WTC11 (cell line): ENCODE data around the gene PROX2. TPM values are rescaled to one million over a fixed set of nuclear protein-coding genes. Genes with fewer than 3 reads are reported as not detected.
A peak's percentile ranks its signal among the peaks of the same experiment; 100 is the strongest.

Experiments
- ATAC-seq: fragments of 200-7000 bp; cut with Tn5 transposase; 2 replicates; pipeline ENCODE4 v1.10.0; 2021; ENCODE audit warnings: mild to moderate bottlenecking, moderate library complexity
- CTCF ChIA-PET: fragments of 300-600 bp; sonication (Branson Sonifier 250); formaldehyde crosslinking; loops from one replicate; lab custom pipeline; 2021; ENCODE audit warnings: antibody characterized with exemption; lab: Charles Lee
- POLR2A ChIA-PET: fragments of 350-600 bp; sonication (Branson Sonifier 250); formaldehyde crosslinking; loops from one replicate; lab custom pipeline; 2021; ENCODE audit warnings: antibody characterized with exemption; lab: Charles Lee
- DNase-seq: peaks from one replicate; pipeline ENCODE4 v3.0.0; 2021; ENCODE audit warnings: low spot score
- H3K27ac Mint-ChIP-seq: 2 replicates; pipeline ENCODE4 v1.8.0; 2021; ENCODE audit warnings: mixed read lengths
- H3K27me3 Mint-ChIP-seq: 2 replicates; pipeline ENCODE4 v1.8.0; 2021; ENCODE audit warnings: low read depth, mild to moderate bottlenecking, moderate library complexity, mixed read lengths
- H3K36me3 Mint-ChIP-seq: 2 replicates; pipeline ENCODE4 v1.8.0; 2021; ENCODE audit warnings: mixed read lengths
- H3K4me1 Mint-ChIP-seq: 2 replicates; pipeline ENCODE4 v1.8.0; 2022; ENCODE audit warnings: mixed read lengths
- H3K4me3 Mint-ChIP-seq: 2 replicates; pipeline ENCODE4 v1.8.0; 2021; ENCODE audit warnings: mild to moderate bottlenecking, moderate library complexity, mixed read lengths
- H3K9me3 Mint-ChIP-seq: 2 replicates; pipeline ENCODE4 v1.8.0; 2021; ENCODE audit warnings: mixed read lengths
- CREM ChIP-seq: sonication (generic); formaldehyde crosslinking; IDR thresholded peaks from 2 replicates; pipeline ENCODE4 v1.8.1; 2022; ENCODE audit warnings: mild to moderate bottlenecking, missing genetic modification reagents, moderate library complexity
- EMX1 ChIP-seq: fragments of 250-450 bp; sonication (Bioruptor Pico); IDR thresholded peaks from 2 replicates; pipeline ENCODE4 v1.8.0; 2021; ENCODE audit warnings: mild to moderate bottlenecking
- ETV6 ChIP-seq: sonication (generic); formaldehyde crosslinking; IDR thresholded peaks from 2 replicates; pipeline ENCODE4 v1.8.1; 2022; ENCODE audit warnings: mild to moderate bottlenecking, missing genetic modification reagents
- FOXK1 ChIP-seq: sonication (generic); formaldehyde crosslinking; IDR thresholded peaks from 2 replicates; pipeline ENCODE4 v1.8.0; 2022; ENCODE audit warnings: mild to moderate bottlenecking, moderate library complexity, missing genetic modification reagents
- IRF2 ChIP-seq: sonication (generic); formaldehyde crosslinking; IDR thresholded peaks from 2 replicates; pipeline ENCODE4 v1.8.0; 2022; ENCODE audit warnings: low read depth, missing genetic modification reagents, borderline replicate concordance
- JAZF1 ChIP-seq: fragments of 250-450 bp; sonication (Bioruptor Pico); IDR thresholded peaks from 2 replicates; pipeline ENCODE4 v1.9.0; 2021; ENCODE audit warnings: moderate library complexity, mild to moderate bottlenecking, inconsistent platforms
- JUN ChIP-seq: sonication (generic); formaldehyde crosslinking; IDR thresholded peaks from 2 replicates; pipeline ENCODE4 v1.8.0; 2023; ENCODE audit warnings: mild to moderate bottlenecking, missing genetic modification reagents
- KAT7 ChIP-seq: sonication (generic); formaldehyde crosslinking; IDR thresholded peaks from 2 replicates; pipeline ENCODE4 v1.8.1; 2023; ENCODE audit warnings: missing genetic modification reagents, mild to moderate bottlenecking, borderline replicate concordance
- MYBL2 ChIP-seq: sonication (generic); formaldehyde crosslinking; IDR thresholded peaks from 2 replicates; pipeline ENCODE4 v1.8.1; 2023; ENCODE audit warnings: mild to moderate bottlenecking, moderate library complexity, missing genetic modification reagents
- NFATC4 ChIP-seq: fragments of 250-450 bp; sonication (Bioruptor Pico); IDR thresholded peaks from 2 replicates; pipeline ENCODE4 v1.9.0; 2021; ENCODE audit warnings: mild to moderate bottlenecking
- NFE2L1 ChIP-seq: sonication (generic); formaldehyde crosslinking; IDR thresholded peaks from 2 replicates; pipeline ENCODE4 v1.8.1; 2023; ENCODE audit warnings: missing genetic modification reagents
- NFYB ChIP-seq: sonication (generic); formaldehyde crosslinking; conservative IDR thresholded peaks from 2 replicates; pipeline ENCODE4 v1.8.0; 2022; ENCODE audit warnings: low read depth, missing genetic modification reagents
- NR2C2 ChIP-seq: sonication (generic); formaldehyde crosslinking; IDR thresholded peaks from 2 replicates; pipeline ENCODE4 v1.8.0; 2022; ENCODE audit warnings: mild to moderate bottlenecking, missing genetic modification reagents
- RORB ChIP-seq: fragments of 250-450 bp; sonication (Bioruptor Pico); IDR thresholded peaks from 2 replicates; pipeline ENCODE4 v1.9.0; 2021; ENCODE audit warnings: mild to moderate bottlenecking
- SMAD4 ChIP-seq: sonication (generic); formaldehyde crosslinking; IDR thresholded peaks from 2 replicates; pipeline ENCODE4 v1.8.0; 2022; ENCODE audit warnings: mild to moderate bottlenecking, missing genetic modification reagents
- TEAD1 ChIP-seq: sonication (generic); formaldehyde crosslinking; IDR thresholded peaks from 2 replicates; pipeline ENCODE4 v1.8.0; 2022; ENCODE audit warnings: mild to moderate bottlenecking, missing genetic modification reagents
- ZBTB21 ChIP-seq: sonication (generic); formaldehyde crosslinking; IDR thresholded peaks from 2 replicates; pipeline ENCODE4 v1.8.1; 2023; ENCODE audit warnings: mild to moderate bottlenecking, missing genetic modification reagents, borderline replicate concordance
- ZNF232 ChIP-seq: sonication (generic); formaldehyde crosslinking; IDR thresholded peaks from 2 replicates; pipeline ENCODE4 v1.8.0; 2022; ENCODE audit warnings: mild to moderate bottlenecking, missing genetic modification reagents
- total RNA-seq: library from RNA; stranded (reverse); gene quantifications from 3 replicates; pipeline ENCODE4 v1.2.3, GENCODE V29; 2021
- TF ChIP-seq, protein P1 (sequence below): sonication (generic); formaldehyde crosslinking; IDR thresholded peaks from 2 replicates; pipeline ENCODE4 v1.8.0; 2022; ENCODE audit warnings: mild to moderate bottlenecking, missing genetic modification reagents
- TF ChIP-seq, protein P2 (sequence below): sonication (generic); formaldehyde crosslinking; IDR thresholded peaks from 2 replicates; pipeline ENCODE4 v1.8.1; 2022; ENCODE audit warnings: low read depth, mild to moderate bottlenecking, moderate library complexity, missing genetic modification reagents, borderline replicate concordance
- TF ChIP-seq, protein P3 (sequence below): sonication (generic); formaldehyde crosslinking; IDR thresholded peaks from 2 replicates; pipeline ENCODE4 v1.8.1; 2022; ENCODE audit warnings: mild to moderate bottlenecking, missing genetic modification reagents, moderate library complexity, borderline replicate concordance
- TF ChIP-seq, protein P4 (sequence below): fragments of 250-450 bp; sonication (Bioruptor Pico); IDR thresholded peaks from 2 replicates; pipeline ENCODE4 v1.8.0; 2021; ENCODE audit warnings: mild to moderate bottlenecking
- TF ChIP-seq, protein P5 (sequence below): sonication (generic); formaldehyde crosslinking; IDR thresholded peaks from 2 replicates; pipeline ENCODE4 v1.8.0; 2022; ENCODE audit warnings: mild to moderate bottlenecking, missing genetic modification reagents
- TF ChIP-seq, protein P6 (sequence below): fragments of 250-450 bp; sonication (Bioruptor Pico); IDR thresholded peaks from 2 replicates; pipeline ENCODE4 v1.9.0; 2021; ENCODE audit warnings: mild to moderate bottlenecking
- TF ChIP-seq, protein P7 (sequence below): sonication (generic); formaldehyde crosslinking; IDR thresholded peaks from 2 replicates; pipeline ENCODE4 v1.8.1; 2023; ENCODE audit warnings: mild to moderate bottlenecking, moderate library complexity, missing genetic modification reagents

The PROX2 gene
- total RNA-seq, 1 experiment from 2014 or later: 0.04 TPM

DNA sequence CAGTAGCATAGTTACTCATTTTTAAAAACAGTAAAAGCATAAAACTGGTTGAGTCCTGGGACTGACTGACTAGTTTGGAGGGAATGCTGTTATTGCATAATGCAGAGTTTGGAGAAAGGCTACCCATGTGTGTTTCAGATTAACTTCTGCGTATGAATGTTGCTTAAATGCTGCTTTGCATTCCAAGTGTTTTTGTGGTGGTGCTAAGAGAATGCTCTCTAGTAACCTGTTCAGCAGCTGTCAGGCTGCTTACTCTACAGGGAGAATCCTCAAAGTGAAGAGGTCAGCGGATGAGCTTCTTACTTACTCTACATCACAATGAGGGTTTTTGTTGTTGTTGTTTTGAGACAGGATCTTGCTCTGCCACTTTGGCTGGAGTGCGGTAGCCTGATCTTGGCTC is 10.1 kb upstream of the PROX2 start:
- ATAC-seq: peak; percentile 69
- CTCF ChIA-PET: interaction anchor here (0.7 to 3.3 kb wide), 7 partner anchors 9 to 277 kb away, joined by 3 to 58 read pairs (median 7); partner anchors contain the start of genes PROX2 and YLPM1
- H3K27ac Mint-ChIP-seq: peak overlapping the region; percentile 95

DNA sequence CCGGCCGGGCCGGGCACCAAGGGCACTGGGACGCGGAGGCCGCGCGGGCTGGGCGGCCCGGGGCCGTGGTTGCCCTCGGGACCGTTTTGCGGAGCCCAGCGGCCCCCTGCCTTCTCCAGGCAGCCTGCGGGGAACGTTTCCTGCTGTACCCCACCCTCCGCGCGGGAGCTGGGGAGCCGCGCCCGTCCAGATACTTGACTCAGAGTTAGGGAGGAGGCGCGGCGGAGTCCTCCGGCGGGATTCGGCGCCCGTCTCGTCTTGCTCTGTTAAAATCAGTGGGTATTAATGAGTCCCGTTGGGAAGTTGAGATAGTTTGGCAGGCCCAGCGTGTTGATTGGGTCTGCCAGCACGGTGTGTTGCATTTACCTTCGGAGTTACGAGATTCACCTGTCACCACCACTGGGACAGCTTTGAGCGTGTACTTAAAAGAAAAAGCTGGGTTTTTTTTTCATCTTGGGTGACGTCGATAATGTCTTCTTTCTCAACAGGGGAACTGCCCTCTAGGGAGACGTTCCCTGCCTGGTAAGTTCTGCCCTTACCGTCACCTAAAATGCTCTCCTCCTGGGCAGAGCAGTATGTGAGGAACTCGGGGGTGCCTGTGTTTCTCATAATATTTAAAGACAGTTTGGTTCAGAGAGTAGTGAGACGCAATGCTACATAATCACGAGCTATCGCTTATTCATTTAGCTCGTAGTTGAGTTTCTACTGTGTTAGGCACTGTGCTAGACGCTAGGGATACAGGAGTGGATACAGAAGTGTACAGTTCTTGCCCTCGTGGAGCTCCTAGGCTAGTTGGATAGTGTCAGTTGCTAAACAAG is 6.4 kb upstream of the PROX2 start:
- POLR2A ChIA-PET: interaction anchor here (0.6 to 0.7 kb wide), 2 partner anchors 12 to 673 kb away, joined by 3 to 5 read pairs; no protein-coding TSS in a partner anchor
- Mint-ChIP-seq H3K36me3 (peaks cover 5% of the 10 kb centered on the region), H3K27ac (peak overlapping the region; percentile 98), H3K4me1 (peaks cover 53% of the 10 kb centered on the region), H3K4me3 (peak overlapping the region; percentile 100), H3K27me3 (no peaks in the 10 kb centered on the region), H3K9me3 (no peaks in the 10 kb centered on the region)
- CTCF ChIA-PET: interaction anchor here (0.6 to 9.6 kb wide), 5 partner anchors 12 to 140 kb away, joined by 3 to 133 read pairs (median 4); no protein-coding TSS in a partner anchor
- DNase-seq (no peak), ATAC-seq (peak; percentile 2)
- TF ChIP-seq TEAD1: no peak; the same call in 1 of the 2 replicates
- TF ChIP-seq, protein P1, sequence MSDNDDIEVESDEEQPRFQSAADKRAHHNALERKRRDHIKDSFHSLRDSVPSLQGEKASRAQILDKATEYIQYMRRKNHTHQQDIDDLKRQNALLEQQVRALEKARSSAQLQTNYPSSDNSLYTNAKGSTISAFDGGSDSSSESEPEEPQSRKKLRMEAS (CRISPR knock-in tag): no peak
- 0 out of 2 replicates have a peak, but pooled peaks have one; percentile 22 for TF ChIP-seq NFE2L1 (CRISPR knock-in tag)
- TF ChIP-seq SMAD4 (CRISPR knock-in tag): no peak
- no peak for TF ChIP-seq EMX1 (CRISPR knock-in tag)
- TF ChIP-seq JAZF1 (CRISPR knock-in tag): no peak
- no peak for TF ChIP-seq ETV6 (CRISPR knock-in tag)
- TF ChIP-seq NR2C2 (CRISPR knock-in tag): no peak
- TF ChIP-seq, protein P2, sequence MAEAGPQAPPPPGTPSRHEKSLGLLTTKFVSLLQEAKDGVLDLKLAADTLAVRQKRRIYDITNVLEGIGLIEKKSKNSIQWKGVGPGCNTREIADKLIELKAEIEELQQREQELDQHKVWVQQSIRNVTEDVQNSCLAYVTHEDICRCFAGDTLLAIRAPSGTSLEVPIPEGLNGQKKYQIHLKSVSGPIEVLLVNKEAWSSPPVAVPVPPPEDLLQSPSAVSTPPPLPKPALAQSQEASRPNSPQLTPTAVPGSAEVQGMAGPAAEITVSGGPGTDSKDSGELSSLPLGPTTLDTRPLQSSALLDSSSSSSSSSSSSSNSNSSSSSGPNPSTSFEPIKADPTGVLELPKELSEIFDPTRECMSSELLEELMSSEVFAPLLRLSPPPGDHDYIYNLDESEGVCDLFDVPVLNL: 0 out of 2 replicates have a peak, but pooled peaks have one; percentile 30
- no peak for TF ChIP-seq RORB (CRISPR knock-in tag)
- TF ChIP-seq, protein P3, sequence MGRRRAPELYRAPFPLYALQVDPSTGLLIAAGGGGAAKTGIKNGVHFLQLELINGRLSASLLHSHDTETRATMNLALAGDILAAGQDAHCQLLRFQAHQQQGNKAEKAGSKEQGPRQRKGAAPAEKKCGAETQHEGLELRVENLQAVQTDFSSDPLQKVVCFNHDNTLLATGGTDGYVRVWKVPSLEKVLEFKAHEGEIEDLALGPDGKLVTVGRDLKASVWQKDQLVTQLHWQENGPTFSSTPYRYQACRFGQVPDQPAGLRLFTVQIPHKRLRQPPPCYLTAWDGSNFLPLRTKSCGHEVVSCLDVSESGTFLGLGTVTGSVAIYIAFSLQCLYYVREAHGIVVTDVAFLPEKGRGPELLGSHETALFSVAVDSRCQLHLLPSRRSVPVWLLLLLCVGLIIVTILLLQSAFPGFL (CRISPR knock-in tag): no peak
- TF ChIP-seq NFATC4 (CRISPR knock-in tag): no peak

More for the DNA sequence above, 10.1 kb upstream of the PROX2 start:
- H3K4me1 Mint-ChIP-seq: peaks cover 65% of the 10 kb centered on the region
- no peaks in the 10 kb centered on the region for H3K27me3 Mint-ChIP-seq
- peak overlapping the region; percentile 59 for H3K4me3 Mint-ChIP-seq
- TF ChIP-seq, protein P4, sequence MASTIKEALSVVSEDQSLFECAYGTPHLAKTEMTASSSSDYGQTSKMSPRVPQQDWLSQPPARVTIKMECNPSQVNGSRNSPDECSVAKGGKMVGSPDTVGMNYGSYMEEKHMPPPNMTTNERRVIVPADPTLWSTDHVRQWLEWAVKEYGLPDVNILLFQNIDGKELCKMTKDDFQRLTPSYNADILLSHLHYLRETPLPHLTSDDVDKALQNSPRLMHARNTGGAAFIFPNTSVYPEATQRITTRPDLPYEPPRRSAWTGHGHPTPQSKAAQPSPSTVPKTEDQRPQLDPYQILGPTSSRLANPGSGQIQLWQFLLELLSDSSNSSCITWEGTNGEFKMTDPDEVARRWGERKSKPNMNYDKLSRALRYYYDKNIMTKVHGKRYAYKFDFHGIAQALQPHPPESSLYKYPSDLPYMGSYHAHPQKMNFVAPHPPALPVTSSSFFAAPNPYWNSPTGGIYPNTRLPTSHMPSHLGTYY: no peak
- no peak for TF ChIP-seq NFYB
- TF ChIP-seq IRF2: no peak
- TF ChIP-seq, protein P5, sequence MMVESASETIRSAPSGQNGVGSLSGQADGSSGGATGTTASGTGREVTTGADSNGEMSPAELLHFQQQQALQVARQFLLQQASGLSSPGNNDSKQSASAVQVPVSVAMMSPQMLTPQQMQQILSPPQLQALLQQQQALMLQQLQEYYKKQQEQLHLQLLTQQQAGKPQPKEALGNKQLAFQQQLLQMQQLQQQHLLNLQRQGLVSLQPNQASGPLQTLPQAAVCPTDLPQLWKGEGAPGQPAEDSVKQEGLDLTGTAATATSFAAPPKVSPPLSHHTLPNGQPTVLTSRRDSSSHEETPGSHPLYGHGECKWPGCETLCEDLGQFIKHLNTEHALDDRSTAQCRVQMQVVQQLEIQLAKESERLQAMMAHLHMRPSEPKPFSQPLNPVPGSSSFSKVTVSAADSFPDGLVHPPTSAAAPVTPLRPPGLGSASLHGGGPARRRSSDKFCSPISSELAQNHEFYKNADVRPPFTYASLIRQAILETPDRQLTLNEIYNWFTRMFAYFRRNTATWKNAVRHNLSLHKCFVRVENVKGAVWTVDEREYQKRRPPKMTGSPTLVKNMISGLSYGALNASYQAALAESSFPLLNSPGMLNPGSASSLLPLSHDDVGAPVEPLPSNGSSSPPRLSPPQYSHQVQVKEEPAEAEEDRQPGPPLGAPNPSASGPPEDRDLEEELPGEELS: peak; percentile 64; the same call in 1 of the 2 replicates
- no peak for TF ChIP-seq ZBTB21 (CRISPR knock-in tag)
- TF ChIP-seq FOXK1 (CRISPR knock-in tag): peak; percentile 94; the same call in 1 of the 2 replicates
- TF ChIP-seq, protein P6, sequence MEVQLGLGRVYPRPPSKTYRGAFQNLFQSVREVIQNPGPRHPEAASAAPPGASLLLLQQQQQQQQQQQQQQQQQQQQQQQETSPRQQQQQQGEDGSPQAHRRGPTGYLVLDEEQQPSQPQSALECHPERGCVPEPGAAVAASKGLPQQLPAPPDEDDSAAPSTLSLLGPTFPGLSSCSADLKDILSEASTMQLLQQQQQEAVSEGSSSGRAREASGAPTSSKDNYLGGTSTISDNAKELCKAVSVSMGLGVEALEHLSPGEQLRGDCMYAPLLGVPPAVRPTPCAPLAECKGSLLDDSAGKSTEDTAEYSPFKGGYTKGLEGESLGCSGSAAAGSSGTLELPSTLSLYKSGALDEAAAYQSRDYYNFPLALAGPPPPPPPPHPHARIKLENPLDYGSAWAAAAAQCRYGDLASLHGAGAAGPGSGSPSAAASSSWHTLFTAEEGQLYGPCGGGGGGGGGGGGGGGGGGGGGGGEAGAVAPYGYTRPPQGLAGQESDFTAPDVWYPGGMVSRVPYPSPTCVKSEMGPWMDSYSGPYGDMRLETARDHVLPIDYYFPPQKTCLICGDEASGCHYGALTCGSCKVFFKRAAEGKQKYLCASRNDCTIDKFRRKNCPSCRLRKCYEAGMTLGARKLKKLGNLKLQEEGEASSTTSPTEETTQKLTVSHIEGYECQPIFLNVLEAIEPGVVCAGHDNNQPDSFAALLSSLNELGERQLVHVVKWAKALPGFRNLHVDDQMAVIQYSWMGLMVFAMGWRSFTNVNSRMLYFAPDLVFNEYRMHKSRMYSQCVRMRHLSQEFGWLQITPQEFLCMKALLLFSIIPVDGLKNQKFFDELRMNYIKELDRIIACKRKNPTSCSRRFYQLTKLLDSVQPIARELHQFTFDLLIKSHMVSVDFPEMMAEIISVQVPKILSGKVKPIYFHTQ (CRISPR knock-in tag): no peak
- no peak for TF ChIP-seq JUN (CRISPR knock-in tag)
- TF ChIP-seq NFE2L1 (CRISPR knock-in tag): no peak
- no peak for TF ChIP-seq MYBL2 (CRISPR knock-in tag)
- no peak for TF ChIP-seq CREM (CRISPR knock-in tag)
- TF ChIP-seq ZNF232 (CRISPR knock-in tag): no peak
- no peak for TF ChIP-seq KAT7 (CRISPR knock-in tag)
- TF ChIP-seq, protein P7, sequence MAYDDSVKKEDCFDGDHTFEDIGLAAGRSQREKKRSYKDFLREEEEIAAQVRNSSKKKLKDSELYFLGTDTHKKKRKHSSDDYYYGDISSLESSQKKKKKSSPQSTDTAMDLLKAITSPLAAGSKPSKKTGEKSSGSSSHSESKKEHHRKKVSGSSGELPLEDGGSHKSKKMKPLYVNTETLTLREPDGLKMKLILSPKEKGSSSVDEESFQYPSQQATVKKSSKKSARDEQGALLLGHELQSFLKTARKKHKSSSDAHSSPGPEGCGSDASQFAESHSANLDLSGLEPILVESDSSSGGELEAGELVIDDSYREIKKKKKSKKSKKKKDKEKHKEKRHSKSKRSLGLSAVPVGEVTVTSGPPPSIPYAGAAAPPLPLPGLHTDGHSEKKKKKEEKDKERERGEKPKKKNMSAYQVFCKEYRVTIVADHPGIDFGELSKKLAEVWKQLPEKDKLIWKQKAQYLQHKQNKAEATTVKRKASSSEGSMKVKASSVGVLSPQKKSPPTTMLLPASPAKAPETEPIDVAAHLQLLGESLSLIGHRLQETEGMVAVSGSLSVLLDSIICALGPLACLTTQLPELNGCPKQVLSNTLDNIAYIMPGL: no peak
- POLR2A ChIA-PET: interaction anchor here (0.5 to 1.2 kb wide), 6 partner anchors 9 to 246 kb away, joined by 3 to 7 read pairs (median 3); partner anchors contain the start of genes RPS6KL1 and ZC2HC1C
- peak; percentile 40 for DNase-seq
- H3K9me3 Mint-ChIP-seq: no peaks in the 10 kb centered on the region
- H3K36me3 Mint-ChIP-seq: peaks cover 24% of the 10 kb centered on the region
